HepG2 (cell line): ENCODE measurements around the gene TTLL8. TPM values are rescaled to one million over a fixed set of nuclear protein-coding genes. Genes with fewer than 3 reads are reported as not detected.

Source experiments
- ATAC-seq: fragments of 200-7000 bp; cut with Tn5 transposase; 3 replicates; pipeline ENCODE4 v1.9.1; 2020; ENCODE audit warnings: mild to moderate bottlenecking, moderate library complexity
- BruUV-seq: library from RNA; stranded (reverse); fragments of 400-500 nt; replicated peaks from 2 replicates; lab custom pipeline; 2021; lab: Mats Ljungman, UMichigan
- CTCF ChIA-PET: fragments of 300-600 bp; formaldehyde crosslinking; extraction: SDS; loops from one replicate; lab custom pipeline; 2021; ENCODE audit warnings: low total read pairs, inconsistent platforms, low intra/inter-chr PET ratio; lab: Yijun Ruan, JAX
- POLR2A ChIA-PET: fragments of 350-600 bp; sonication (Branson Sonifier 250); formaldehyde crosslinking; loops from one replicate; lab custom pipeline; 2020; ENCODE audit warnings: antibody characterized with exemption, inconsistent platforms; lab: Yijun Ruan, JAX
- DNase-seq: peaks from one replicate; pipeline ENCODE4 v3.0.0-alpha.2; 2015; ENCODE audit warnings: low spot score
- FAIRE-seq: peaks from 3 replicates; lab custom pipeline; 2011; peaks lifted over from hg19 to GRCh38; lab: Jason Lieb, UNC
- H2AFZ ChIP-seq: one replicate; pipeline ENCODE4 v1.6.1; 2011; ENCODE audit warnings: low read length, inconsistent platforms
- H3K27ac ChIP-seq: fragments of 300-600 bp; 3 replicates; pipeline ENCODE4 v1.8.0; 2011; ENCODE audit warnings: mixed run types, mild to moderate bottlenecking, mixed read lengths, low read length, inconsistent platforms; ENCODE audit not compliant: insufficient read depth; ENCODE audit errors: extremely low read length
- H3K27me3 ChIP-seq, 2 experiments: fragments of 200-600 bp in 1 of 2; 2 replicates in 1 of 2; 3 replicates in 1 of 2; pipeline versions ENCODE4 v1.6.0 to v1.8.0; 2011; ENCODE audit warnings: low read length in 2 of 2, mild to moderate bottlenecking in 2 of 2, moderate library complexity in 2 of 2, inconsistent platforms in 1 of 2; ENCODE audit not compliant: insufficient read depth in 2 of 2, control insufficient read depth in 1 of 2
- H3K36me3 ChIP-seq, 2 experiments: fragments of 200-600 bp in 1 of 2; replicated peaks in 1 of 2; 2 replicates in 1 of 2; 3 replicates in 1 of 2; pipeline versions ENCODE4 v1.5.1 to v1.8.0; 2011; ENCODE audit warnings: low read length in 2 of 2, inconsistent platforms in 1 of 2; ENCODE audit not compliant: insufficient read depth in 2 of 2, control insufficient read depth in 1 of 2
- H3K4me1 ChIP-seq: 2 replicates; pipeline ENCODE4 v1.5.1; 2012; ENCODE audit warnings: low read length, inconsistent platforms; ENCODE audit not compliant: insufficient read depth
- H3K4me2 ChIP-seq: 2 replicates; pipeline ENCODE4 v1.6.0; 2011; ENCODE audit warnings: low read depth, low read length, inconsistent platforms
- H3K4me3 ChIP-seq, 3 experiments: fragments of 200-600 bp in 1 of 3; sonication (generic), shearing (Covaris generic) in 1 of 3; replicated peaks in 1 of 3; 2 replicates each; pipeline ENCODE4 v1.5.1; 2011 to 2016; ENCODE audit warnings: low read length in 3 of 3, inconsistent platforms in 2 of 3, low read depth in 2 of 3, mild to moderate bottlenecking in 2 of 3, control low read depth in 1 of 3, mixed read lengths in 1 of 3; ENCODE audit not compliant: insufficient read depth in 1 of 3
- H3K79me2 ChIP-seq: one replicate; pipeline ENCODE4 v1.6.1; 2011; ENCODE audit warnings: low read length, inconsistent platforms; ENCODE audit not compliant: insufficient read depth
- H3K9ac ChIP-seq: 2 replicates; pipeline ENCODE4 v1.6.0; 2011; ENCODE audit warnings: mild to moderate bottlenecking, low read depth, low read length, inconsistent platforms; ENCODE audit not compliant: insufficient read depth
- H3K9me3 ChIP-seq: 2 replicates; pipeline ENCODE4 v1.5.1; 2012; ENCODE audit warnings: mild to moderate bottlenecking, low read length
- H4K20me1 ChIP-seq: 2 replicates; pipeline ENCODE4 v1.6.0; 2011; ENCODE audit warnings: inconsistent platforms, mild to moderate bottlenecking, low read length, moderate library complexity; ENCODE audit not compliant: insufficient read depth
- MAFK ChIP-seq, 2 experiments: IDR thresholded peaks in 1 of 2; conservative IDR thresholded peaks in 1 of 2; 2 replicates each; pipeline ENCODE4 v1.6.1; 2011; ENCODE audit warnings: improper control_type of control experiment in 2 of 2, low read length in 2 of 2
- NCOA2 ChIP-seq: sonication (generic); formaldehyde crosslinking; IDR thresholded peaks from 2 replicates; pipeline ENCODE4 v1.8.0; 2022; ENCODE audit warnings: inconsistent platforms
- NR2F2 ChIP-seq: IDR thresholded peaks from 2 replicates; pipeline ENCODE4 v1.6.1; 2012; ENCODE audit warnings: low read depth, inconsistent platforms, borderline replicate concordance
- PHF21A ChIP-seq: sonication (generic); formaldehyde crosslinking; IDR thresholded peaks from 2 replicates; pipeline ENCODE4 v1.5.0; 2020; ENCODE audit warnings: mild to moderate bottlenecking, missing genetic modification reagents
- TCF12 ChIP-seq, 2 experiments: fragments of 450-650 bp in 1 of 2; sonication (generic) in 1 of 2; formaldehyde crosslinking in 1 of 2; IDR thresholded peaks; 2 replicates each; pipeline versions ENCODE4 v1.6.1 to v1.8.0; 2017 to 2022; ENCODE audit warnings: antibody characterized with exemption in 1 of 2, mild to moderate bottlenecking in 1 of 2, missing genetic modification reagents in 1 of 2, moderate library complexity in 1 of 2
- WGBS: methylation state at CpG from one replicate; pipeline ENCODE4 v1.1.6; 2017; ENCODE audit warnings: low lambda C conversion rate; 5-methylcytosine and 5-hydroxymethylcytosine counted together
- in situ Hi-C: cut with HindIII; loops from 2 replicates; pipeline ENCODE4 v1.10.0; 2017; ENCODE audit warnings: low pct_unique_long_range_greater_than_20kb; ENCODE audit not compliant: extremely low pct_ligation_motif_present
- intact Hi-C: fragments of 100-400 bp; cut with micrococcal nuclease; formaldehyde crosslinking; loops from one replicate; pipeline ENCODE4 v1.10.0; 2022; ENCODE audit not compliant: unreplicated experiment
- polyA plus RNA-seq, 8 experiments: library from polyadenylated mRNA; depleted of rRNA in 3 of 8; stranded (reverse) in 7 of 8; unstranded in 1 of 8; fragments of >200 nt; fragmentation: Illumina TruSeq in 4 of 8; extraction: Trizol in 4 of 8; gene quantifications; 2 replicates each; pipeline versions ENCODE4 v1.2.1 to v1.2.3, GENCODE V29; 2011 to 2016; ENCODE audit warnings: low read depth in 4 of 8, missing spikeins in 1 of 8, mixed read lengths in 1 of 8; ENCODE audit not compliant: insufficient read depth in 1 of 8
- total RNA-seq, 5 experiments: library from RNA; depleted of rRNA; stranded (reverse); fragments of >200 nt; fragmentation: Illumina TruSeq; extraction: Trizol; gene quantifications; 2 replicates each; pipeline ENCODE4 v1.2.3, GENCODE V29; 2016; ENCODE audit warnings: low read depth in 1 of 5
- TF ChIP-seq, protein P1 (sequence below): sonication (generic); formaldehyde crosslinking; IDR thresholded peaks from 2 replicates; pipeline ENCODE4 v1.4.0; 2020; ENCODE audit warnings: missing genetic modification reagents
- TF ChIP-seq, protein P2 (sequence below): sonication (generic); formaldehyde crosslinking; IDR thresholded peaks from 2 replicates; pipeline ENCODE4 v1.5.0; 2020; ENCODE audit warnings: missing genetic modification reagents, mild to moderate bottlenecking, borderline replicate concordance
- TF ChIP-seq, protein P3 (sequence below): sonication (generic); formaldehyde crosslinking; IDR thresholded peaks from 2 replicates; pipeline ENCODE4 v1.5.1; 2020; ENCODE audit warnings: mild to moderate bottlenecking, missing genetic modification reagents, moderate library complexity

The TTLL8 gene
- total and polyA plus RNA-seq, 2 of the 13 experiments (the other 11 are each of a cell fraction or from before 2014, with no cell fraction given): not detected

DNA sequence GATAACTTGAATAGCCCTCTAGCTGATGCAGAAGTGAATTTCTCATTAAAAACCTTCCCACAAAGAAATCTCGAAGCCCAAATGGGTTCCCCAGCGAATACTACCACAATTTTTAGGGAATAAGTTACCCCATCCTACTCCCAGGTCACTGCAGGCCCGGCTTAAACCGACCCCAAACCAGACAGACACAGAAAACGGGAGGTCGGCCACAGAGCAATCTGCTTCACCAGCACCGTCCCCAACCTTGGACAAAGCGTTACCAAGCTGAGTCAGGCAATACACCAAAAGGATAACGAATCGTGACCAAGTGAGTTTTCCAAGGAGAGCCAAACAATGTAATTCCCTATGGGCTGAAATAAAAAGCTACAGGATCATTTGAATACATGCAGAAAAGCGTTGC lies 31.1 kb upstream of the TTLL8 start:
- Histone ChIP-seq H3K4me3 (no peak overlapping the region), H3K79me2 (no peaks in the 10 kb centered on the region), H4K20me1 (no peaks in the 10 kb centered on the region), H3K4me2 (no peak overlapping the region), H3K27me3 (peaks cover 3 to 18% of the 10 kb centered on the region in 2 experiments; a peak in 4 of 5 replicates), H2AFZ (no peak overlapping the region), H3K27ac (no peak overlapping the region), H3K36me3 (no peaks in the 10 kb centered on the region), H3K4me1 (no peaks in the 10 kb centered on the region), H3K9me3 (no peaks in the 10 kb centered on the region), H3K9ac (no peak overlapping the region)
- ATAC-seq: no peak
- 63% methylated on average over 11 of the region's 11 CpGs for WGBS
- BruUV-seq: no TSS peak
- ChIA-PET POLR2A (no interaction called here), CTCF (no interaction called here)
- no peak for TF ChIP-seq PHF21A
- TF ChIP-seq, protein P1, sequence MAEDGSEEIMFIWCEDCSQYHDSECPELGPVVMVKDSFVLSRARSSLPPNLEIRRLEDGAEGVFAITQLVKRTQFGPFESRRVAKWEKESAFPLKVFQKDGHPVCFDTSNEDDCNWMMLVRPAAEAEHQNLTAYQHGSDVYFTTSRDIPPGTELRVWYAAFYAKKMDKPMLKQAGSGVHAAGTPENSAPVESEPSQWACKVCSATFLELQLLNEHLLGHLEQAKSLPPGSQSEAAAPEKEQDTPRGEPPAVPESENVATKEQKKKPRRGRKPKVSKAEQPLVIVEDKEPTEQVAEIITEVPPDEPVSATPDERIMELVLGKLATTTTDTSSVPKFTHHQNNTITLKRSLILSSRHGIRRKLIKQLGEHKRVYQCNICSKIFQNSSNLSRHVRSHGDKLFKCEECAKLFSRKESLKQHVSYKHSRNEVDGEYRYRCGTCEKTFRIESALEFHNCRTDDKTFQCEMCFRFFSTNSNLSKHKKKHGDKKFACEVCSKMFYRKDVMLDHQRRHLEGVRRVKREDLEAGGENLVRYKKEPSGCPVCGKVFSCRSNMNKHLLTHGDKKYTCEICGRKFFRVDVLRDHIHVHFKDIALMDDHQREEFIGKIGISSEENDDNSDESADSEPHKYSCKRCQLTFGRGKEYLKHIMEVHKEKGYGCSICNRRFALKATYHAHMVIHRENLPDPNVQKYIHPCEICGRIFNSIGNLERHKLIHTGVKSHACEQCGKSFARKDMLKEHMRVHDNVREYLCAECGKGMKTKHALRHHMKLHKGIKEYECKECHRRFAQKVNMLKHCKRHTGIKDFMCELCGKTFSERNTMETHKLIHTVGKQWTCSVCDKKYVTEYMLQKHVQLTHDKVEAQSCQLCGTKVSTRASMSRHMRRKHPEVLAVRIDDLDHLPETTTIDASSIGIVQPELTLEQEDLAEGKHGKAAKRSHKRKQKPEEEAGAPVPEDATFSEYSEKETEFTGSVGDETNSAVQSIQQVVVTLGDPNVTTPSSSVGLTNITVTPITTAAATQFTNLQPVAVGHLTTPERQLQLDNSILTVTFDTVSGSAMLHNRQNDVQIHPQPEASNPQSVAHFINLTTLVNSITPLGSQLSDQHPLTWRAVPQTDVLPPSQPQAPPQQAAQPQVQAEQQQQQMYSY (CRISPR knock-in tag): no peak
- TF ChIP-seq NR2F2: no peak
- no peak for TF ChIP-seq MAFK (conservative IDR thresholded peaks at IDR 0.05 in 1 of 2, IDR thresholded peaks at IDR 0.05 in 1 of 2; ENCODE audit: low read length in 2 of 2)
- TF ChIP-seq, protein P2, sequence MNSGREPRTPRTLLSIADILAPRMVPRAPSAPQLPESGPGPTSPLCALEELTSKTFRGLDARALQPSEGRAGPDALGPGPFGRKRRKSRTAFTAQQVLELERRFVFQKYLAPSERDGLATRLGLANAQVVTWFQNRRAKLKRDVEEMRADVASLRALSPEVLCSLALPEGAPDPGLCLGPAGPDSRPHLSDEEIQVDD: no peak
- no peak for TF ChIP-seq TCF12 (IDR thresholded peaks at IDR 0.05)
- TF ChIP-seq TCF12 (CRISPR knock-in tag; IDR thresholded peaks at IDR 0.05): no peak
- no peak for TF ChIP-seq NCOA2 (CRISPR knock-in tag)
- TF ChIP-seq, protein P3, sequence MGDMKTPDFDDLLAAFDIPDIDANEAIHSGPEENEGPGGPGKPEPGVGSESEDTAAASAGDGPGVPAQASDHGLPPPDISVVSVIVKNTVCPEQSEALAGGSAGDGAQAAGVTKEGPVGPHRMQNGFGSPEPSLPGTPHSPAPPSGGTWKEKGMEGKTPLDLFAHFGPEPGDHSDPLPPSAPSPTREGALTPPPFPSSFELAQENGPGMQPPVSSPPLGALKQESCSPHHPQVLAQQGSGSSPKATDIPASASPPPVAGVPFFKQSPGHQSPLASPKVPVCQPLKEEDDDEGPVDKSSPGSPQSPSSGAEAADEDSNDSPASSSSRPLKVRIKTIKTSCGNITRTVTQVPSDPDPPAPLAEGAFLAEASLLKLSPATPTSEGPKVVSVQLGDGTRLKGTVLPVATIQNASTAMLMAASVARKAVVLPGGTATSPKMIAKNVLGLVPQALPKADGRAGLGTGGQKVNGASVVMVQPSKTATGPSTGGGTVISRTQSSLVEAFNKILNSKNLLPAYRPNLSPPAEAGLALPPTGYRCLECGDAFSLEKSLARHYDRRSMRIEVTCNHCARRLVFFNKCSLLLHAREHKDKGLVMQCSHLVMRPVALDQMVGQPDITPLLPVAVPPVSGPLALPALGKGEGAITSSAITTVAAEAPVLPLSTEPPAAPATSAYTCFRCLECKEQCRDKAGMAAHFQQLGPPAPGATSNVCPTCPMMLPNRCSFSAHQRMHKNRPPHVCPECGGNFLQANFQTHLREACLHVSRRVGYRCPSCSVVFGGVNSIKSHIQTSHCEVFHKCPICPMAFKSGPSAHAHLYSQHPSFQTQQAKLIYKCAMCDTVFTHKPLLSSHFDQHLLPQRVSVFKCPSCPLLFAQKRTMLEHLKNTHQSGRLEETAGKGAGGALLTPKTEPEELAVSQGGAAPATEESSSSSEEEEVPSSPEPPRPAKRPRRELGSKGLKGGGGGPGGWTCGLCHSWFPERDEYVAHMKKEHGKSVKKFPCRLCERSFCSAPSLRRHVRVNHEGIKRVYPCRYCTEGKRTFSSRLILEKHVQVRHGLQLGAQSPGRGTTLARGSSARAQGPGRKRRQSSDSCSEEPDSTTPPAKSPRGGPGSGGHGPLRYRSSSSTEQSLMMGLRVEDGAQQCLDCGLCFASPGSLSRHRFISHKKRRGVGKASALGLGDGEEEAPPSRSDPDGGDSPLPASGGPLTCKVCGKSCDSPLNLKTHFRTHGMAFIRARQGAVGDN: no peak
- no peak for DNase-seq
- intact Hi-C loops: no loop called here
- in situ Hi-C loops: no loop called here
- FAIRE-seq: no peak
